Measurements from ENCODE around the gene HSD17B10. TPM values are rescaled to one million over a fixed set of nuclear protein-coding genes. Genes with fewer than 3 reads are reported as not detected.
"Not testable (repeated sequence)": the region's sequence is repeated elsewhere in the genome, so short reads cannot be mapped to it uniquely, and the experiment has no call there.

HSD17B10 gene
- polyA plus RNA-seq (ENCODE audit: insufficient read length in 3 of 3): 100 to 1,000 TPM; 110 to 118 (median 112) TPM
- long read RNA-seq, donor 1, transcript HSD17B10-201 (6 exons, 960 nt): major isoform, 71 of 77 reads
- long read RNA-seq, donor 1, partial matches to known transcripts: 6 of 77 reads
- long read RNA-seq, donor 1, other reads (novel, unspliced or antisense): 0 of 77 reads
- long read RNA-seq, donor 2, transcript HSD17B10-203 (6 exons, 916 nt): minor isoform, 5 of 90 reads
- long read RNA-seq, donor 2, transcript HSD17B10-201 (6 exons, 960 nt): major isoform, 84 of 90 reads
- long read RNA-seq, donor 2, partial matches to known transcripts: 0 of 90 reads
- long read RNA-seq, donor 2, other reads (novel, unspliced or antisense): 0 of 90 reads
- long read RNA-seq, donor 3, transcript HSD17B10-201 (6 exons, 960 nt): major isoform, 52 of 71 reads
- long read RNA-seq, donor 3, partial matches to known transcripts: 17 of 71 reads
- long read RNA-seq, donor 3, other reads (novel, unspliced or antisense): 0 of 71 reads
- long read RNA-seq, donor 4, transcript HSD17B10-203 (6 exons, 916 nt): minor isoform, 8 of 109 reads
- long read RNA-seq, donor 4, transcript HSD17B10-201 (6 exons, 960 nt): major isoform, 77 of 109 reads
- long read RNA-seq, donor 4, partial matches to known transcripts: 24 of 109 reads
- long read RNA-seq, donor 4, other reads (novel, unspliced or antisense): 0 of 109 reads
- long read RNA-seq, donor 5, transcript HSD17B10-201 (6 exons, 960 nt): major isoform, 23 of 29 reads
- long read RNA-seq, donor 5, partial matches to known transcripts: 6 of 29 reads
- long read RNA-seq, donor 5, other reads (novel, unspliced or antisense): 0 of 29 reads
- long read RNA-seq, donor 6, transcript HSD17B10-201 (6 exons, 960 nt): major isoform, 66 of 68 reads
- long read RNA-seq, donor 6, partial matches to known transcripts: 0 of 68 reads
- long read RNA-seq, donor 6, other reads (novel, unspliced or antisense): 0 of 68 reads
- long read RNA-seq, donor 7, transcript HSD17B10-201 (6 exons, 960 nt): major isoform, 66 of 96 reads
- long read RNA-seq, donor 7, partial matches to known transcripts: 27 of 96 reads
- long read RNA-seq, donor 7, other reads (novel, unspliced or antisense): 0 of 96 reads
- long read RNA-seq, donor 8, transcript HSD17B10-201 (6 exons, 960 nt): major isoform, 16 of 23 reads
- long read RNA-seq, donor 8, partial matches to known transcripts: 6 of 23 reads
- long read RNA-seq, donor 8, other reads (novel, unspliced or antisense): 0 of 23 reads
- long read RNA-seq, donor 9, transcript HSD17B10-201 (6 exons, 960 nt): major isoform, 82 of 102 reads
- long read RNA-seq, donor 9, partial matches to known transcripts: 20 of 102 reads
- long read RNA-seq, donor 9, other reads (novel, unspliced or antisense): 0 of 102 reads
- long read RNA-seq, donor 10, transcript HSD17B10-201 (6 exons, 960 nt): major isoform, 41 of 41 reads
- long read RNA-seq, donor 10, partial matches to known transcripts: 0 of 41 reads
- long read RNA-seq, donor 10, other reads (novel, unspliced or antisense): 0 of 41 reads
- long read RNA-seq, donor 11, transcript HSD17B10-201 (6 exons, 960 nt): major isoform, 30 of 32 reads
- long read RNA-seq, donor 11, partial matches to known transcripts: 0 of 32 reads
- long read RNA-seq, donor 11, other reads (novel, unspliced or antisense): 0 of 32 reads
- long read RNA-seq, donor 12, transcript HSD17B10-201 (6 exons, 960 nt): major isoform, 76 of 90 reads
- long read RNA-seq, donor 12, partial matches to known transcripts: 11 of 90 reads
- long read RNA-seq, donor 12, other reads (novel, unspliced or antisense): 0 of 90 reads
- long read RNA-seq, donor 13, transcript HSD17B10-201 (6 exons, 960 nt): major isoform, 35 of 43 reads
- long read RNA-seq, donor 13, partial matches to known transcripts: 5 of 43 reads
- long read RNA-seq, donor 13, other reads (novel, unspliced or antisense): 0 of 43 reads
- long read RNA-seq, donor 14, transcript HSD17B10-201 (6 exons, 960 nt): major isoform, 61 of 76 reads
- long read RNA-seq, donor 14, partial matches to known transcripts: 14 of 76 reads
- long read RNA-seq, donor 14, other reads (novel, unspliced or antisense): 0 of 76 reads
- long read RNA-seq, donor 15, transcript HSD17B10-201 (6 exons, 960 nt): major isoform, 62 of 81 reads
- long read RNA-seq, donor 15, partial matches to known transcripts: 14 of 81 reads
- long read RNA-seq, donor 15, other reads (novel, unspliced or antisense): 0 of 81 reads
- long read RNA-seq, donor 16, transcript HSD17B10-201 (6 exons, 960 nt): major isoform, 67 of 87 reads
- long read RNA-seq, donor 16, partial matches to known transcripts: 19 of 87 reads
- long read RNA-seq, donor 16, other reads (novel, unspliced or antisense): 0 of 87 reads

GRCh38 chrX:53433651-53434639 is at the start of gene HSD17B10:
Gene HSD17B10 (minus strand): TSS chrX:53434370. CDS start chrX:53434345, 25 bp downstream.
- peak; percentile 83 for DNase-seq

- DNase-seq: no peak
Measured at GRCh38 chrX:53483416-53483815, 49.2 kb upstream of the HSD17B10 start.

- DNase-seq: peak; percentile 44
Measured at GRCh38 chrX:53481816-53482465, 47.8 kb upstream of the HSD17B10 start.

- no peak for DNase-seq
Measured at GRCh38 chrX:53481093-53481492, 46.9 kb upstream of the HSD17B10 start.

- no peak for DNase-seq
Measured at GRCh38 chrX:53479301-53479700, 45.1 kb upstream of the HSD17B10 start.

- no peak for DNase-seq
Measured at GRCh38 chrX:53476371-53476770, 42.2 kb upstream of the HSD17B10 start.

- no peak for DNase-seq
Measured at GRCh38 chrX:53474707-53475106, 40.5 kb upstream of the HSD17B10 start.

GRCh38 chrX:53471346-53471745 is 37.2 kb upstream of the HSD17B10 start:
- DNase-seq: no peak

- not testable (repeated sequence) for DNase-seq
Measured at GRCh38 chrX:53468659-53469058, 34.5 kb upstream of the HSD17B10 start.

- DNase-seq: no peak
Measured at GRCh38 chrX:53458082-53458481, 23.9 kb upstream of the HSD17B10 start.

- DNase-seq: no peak
Measured at GRCh38 chrX:53456254-53456653, 22.1 kb upstream of the HSD17B10 start.

GRCh38 chrX:53452812-53453211 is 18.6 kb upstream of the HSD17B10 start:
- DNase-seq: no peak

GRCh38 chrX:53449632-53450031 is 15.5 kb upstream of the HSD17B10 start:
- no peak for DNase-seq

GRCh38 chrX:53447441-53447840 is 13.3 kb upstream of the HSD17B10 start:
- DNase-seq: no peak

GRCh38 chrX:53445977-53446376 is 11.8 kb upstream of the HSD17B10 start:
- no peak for DNase-seq

- DNase-seq: no peak
Measured at GRCh38 chrX:53442322-53442631, 8.1 kb upstream of the HSD17B10 start.

GRCh38 chrX:53441531-53442321 is 7.6 kb upstream of the HSD17B10 start:
- peak; percentile 52 for DNase-seq
